CD4-positive, alpha-beta T cell treated with Interleukin-2 at 100 ng/mL for 4 hours (primary cell): ENCODE measurements around the gene NKD1.

Experiments used
- DNase-seq: peaks from one replicate; pipeline ENCODE4 v3.0.0-alpha.2; 2020; ENCODE audit warnings: low spot score

The NKD1 gene

DNA sequence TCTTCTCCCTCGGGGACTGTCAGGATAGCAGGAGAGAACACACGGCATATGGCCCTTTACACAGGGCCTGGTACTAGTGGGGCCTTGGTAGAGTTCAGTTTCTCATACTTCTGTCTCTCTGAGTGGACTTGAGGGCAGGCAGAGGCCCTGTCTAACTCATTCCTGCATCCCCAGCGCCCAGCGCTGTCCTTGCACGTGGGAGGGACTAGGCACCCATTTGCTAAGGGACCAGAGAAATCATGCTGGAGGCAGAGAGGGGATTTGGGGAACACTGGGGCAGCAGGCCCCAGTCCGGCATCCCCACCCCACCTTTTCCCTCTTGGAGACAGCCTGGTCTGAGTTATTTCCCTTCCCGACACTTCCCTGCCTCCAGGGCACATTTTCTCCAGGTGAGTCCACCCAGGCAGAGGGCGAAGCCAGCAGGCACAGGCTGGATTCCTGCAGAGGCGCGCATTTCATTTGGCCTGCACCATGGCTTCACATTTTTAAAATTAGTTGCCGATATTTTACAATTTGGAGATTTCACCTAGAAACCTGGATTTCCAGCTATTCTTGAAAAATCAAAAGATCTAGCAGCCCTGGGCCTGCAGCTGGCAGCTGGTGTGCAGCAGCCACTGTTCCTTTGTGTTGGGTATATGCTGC, 9.7 kb upstream of the NKD1 start:
- DNase-seq: no peak

DNA sequence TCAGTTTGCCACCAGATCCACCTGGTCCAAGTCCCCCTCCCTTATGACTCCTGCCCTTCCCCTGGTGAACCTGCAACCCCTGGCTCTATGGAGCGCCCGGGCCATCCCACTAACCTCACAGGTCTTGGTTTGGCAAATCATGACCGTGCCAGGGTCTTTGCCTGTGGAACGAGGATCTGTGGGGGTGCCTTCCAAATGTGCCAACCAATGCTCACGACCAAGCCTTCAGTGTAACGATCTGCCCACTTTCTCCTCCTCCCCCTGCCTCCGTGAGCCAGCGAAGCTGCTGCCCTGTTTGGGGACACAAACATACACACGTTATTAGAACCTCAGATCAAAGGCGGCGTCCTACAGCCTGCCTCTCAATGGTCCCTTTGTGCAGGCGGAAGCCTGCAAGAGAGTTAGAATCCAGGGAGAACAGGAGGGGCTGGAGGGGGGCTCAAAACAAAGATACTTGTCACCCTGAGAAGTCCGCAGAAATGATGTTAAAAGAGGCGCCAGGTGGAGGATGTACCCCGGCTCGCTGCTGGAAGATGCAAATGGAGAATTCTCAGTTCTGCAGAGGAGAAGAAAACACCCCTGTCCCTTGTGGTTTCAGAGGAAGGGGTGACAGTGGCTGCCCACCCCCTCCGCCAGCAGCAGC, 9.0 kb upstream of the NKD1 start:
- no peak for DNase-seq

DNA sequence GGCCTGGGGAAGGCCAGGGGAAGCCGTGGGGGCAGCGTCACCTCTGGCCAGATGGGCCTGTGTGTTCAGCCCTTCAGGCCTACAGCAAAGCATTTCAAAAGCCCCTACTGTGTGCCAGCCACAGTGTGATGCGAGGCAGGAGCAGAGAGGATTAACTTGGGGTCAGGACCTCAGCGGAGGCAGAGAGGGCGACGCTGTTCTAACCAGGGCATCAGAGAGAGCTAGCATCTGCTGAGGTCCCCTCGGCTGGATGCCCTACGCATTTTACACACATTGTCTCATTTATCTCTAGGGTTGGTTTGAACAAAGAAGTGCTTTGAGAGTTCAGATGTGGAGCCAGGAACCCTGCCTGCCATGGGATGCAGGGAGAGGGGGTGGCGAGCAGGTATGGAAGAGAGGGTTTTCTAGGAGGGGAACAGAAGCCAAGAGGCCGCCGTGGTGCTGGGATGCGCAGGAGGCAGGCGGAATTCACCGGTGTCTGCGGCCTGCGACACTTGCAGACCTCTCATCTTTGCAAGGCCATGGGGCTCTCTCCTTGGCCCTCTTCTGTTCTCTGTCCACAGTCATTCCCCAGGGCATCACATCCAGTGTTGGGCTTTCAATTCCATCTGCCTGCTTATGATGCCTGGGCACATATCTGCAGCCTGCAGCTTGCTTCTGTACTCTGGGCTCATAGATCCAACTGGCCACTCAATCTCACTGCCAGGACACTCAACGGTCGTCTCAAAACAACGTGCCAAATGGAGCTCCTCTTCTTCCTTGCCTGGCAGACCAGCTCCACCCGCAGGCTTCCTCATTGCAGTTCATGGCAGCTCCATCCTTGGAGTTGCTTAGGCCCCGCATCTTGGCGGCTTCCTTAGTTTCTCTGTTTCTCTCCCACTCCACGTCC, 8.1 kb upstream of the NKD1 start:
- DNase-seq: no peak

DNA sequence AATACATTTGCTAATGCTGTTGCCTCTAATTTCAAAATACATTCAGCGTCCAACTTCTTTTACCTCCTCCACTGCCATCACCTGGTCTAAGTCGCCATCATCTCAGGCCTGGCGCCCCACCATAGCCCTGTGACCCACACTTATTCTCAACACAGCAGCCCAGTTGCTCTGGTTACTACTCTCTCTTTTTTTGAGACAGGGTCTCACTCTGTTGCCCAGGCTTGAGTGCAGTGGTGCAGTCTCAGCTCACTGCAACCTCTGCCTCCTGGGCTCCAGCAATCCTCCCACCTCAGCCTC, 7.5 kb upstream of the NKD1 start:
- DNase-seq: no peak

DNA sequence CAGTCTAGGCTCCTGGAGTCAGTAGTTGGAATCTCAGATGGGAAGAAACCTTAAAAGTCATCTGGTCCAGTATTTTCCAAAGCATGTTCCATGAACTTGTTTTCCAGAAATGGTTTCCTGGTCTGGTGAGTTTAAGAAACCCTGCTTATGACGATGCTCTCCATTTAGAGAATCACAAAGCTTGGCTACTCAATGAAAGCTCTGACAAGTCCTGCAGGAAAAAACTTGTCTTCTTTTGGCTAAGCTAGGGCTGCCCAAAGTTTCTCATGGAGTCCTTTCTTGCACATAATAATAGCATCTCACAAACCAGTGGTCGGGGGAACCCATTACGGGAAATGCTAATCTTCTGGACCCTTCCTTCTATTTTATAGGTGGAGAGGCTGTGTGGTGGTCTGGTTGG, 5.5 kb upstream of the NKD1 start:
- DNase-seq: no peak

DNA sequence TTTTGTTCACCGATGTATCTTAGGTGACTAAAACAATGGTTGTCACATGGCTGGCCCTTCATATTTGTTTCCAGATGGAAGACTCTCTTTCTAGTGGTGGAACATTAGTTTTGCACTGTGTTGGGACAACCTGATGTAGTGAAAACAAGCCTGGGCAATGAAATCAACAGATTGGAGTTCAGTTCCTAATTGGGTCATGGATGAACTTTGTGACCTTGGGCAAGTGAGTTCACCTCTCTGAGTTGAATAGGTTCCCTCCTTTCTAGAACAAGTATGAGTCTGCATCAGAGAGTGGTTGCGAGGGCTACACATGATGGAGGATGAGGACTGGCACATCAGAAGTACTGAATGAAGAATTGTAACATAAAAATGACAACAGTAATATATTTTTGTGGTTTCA, 2.1 kb upstream of the NKD1 start:
- no peak for DNase-seq

DNA sequence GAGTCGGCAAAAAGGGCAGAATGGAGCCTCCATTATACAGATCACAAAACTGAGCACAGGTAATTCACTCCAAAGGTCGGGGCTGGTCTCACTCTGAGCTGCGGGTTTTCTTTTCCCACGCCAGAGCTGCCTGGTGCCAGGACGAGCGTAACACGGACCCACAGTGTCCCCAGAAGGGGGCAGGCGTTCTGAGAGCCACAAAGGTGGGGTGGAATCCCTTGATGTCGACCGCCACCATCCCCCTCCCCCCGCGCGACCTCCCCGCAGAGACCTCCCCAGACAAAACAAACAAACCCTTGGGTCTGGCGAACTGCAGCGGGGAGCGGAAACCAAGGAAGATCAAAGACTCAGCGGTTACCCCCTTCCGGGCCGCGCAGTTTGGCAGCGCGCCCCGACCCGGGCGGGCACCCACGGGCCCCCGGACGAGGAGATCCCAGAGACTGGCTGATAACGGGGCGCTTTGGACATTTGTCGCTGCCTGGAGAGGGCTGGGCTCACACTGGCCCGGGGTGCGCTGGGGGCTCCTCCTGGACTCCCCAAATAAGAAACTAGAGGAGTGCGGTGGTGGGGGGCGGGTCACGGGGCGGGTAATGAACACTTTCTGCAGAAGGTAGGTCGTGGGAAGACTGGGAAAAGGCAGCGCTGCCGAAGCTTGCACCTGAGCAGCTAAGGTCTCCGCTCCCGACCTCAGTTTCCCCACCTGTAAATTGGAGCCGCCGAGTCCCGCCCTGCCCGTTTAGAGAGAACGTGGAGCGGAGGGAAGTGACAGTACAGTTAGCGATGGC, 664 bp upstream of the NKD1 start:
- peak; percentile 88 for DNase-seq

DNA sequence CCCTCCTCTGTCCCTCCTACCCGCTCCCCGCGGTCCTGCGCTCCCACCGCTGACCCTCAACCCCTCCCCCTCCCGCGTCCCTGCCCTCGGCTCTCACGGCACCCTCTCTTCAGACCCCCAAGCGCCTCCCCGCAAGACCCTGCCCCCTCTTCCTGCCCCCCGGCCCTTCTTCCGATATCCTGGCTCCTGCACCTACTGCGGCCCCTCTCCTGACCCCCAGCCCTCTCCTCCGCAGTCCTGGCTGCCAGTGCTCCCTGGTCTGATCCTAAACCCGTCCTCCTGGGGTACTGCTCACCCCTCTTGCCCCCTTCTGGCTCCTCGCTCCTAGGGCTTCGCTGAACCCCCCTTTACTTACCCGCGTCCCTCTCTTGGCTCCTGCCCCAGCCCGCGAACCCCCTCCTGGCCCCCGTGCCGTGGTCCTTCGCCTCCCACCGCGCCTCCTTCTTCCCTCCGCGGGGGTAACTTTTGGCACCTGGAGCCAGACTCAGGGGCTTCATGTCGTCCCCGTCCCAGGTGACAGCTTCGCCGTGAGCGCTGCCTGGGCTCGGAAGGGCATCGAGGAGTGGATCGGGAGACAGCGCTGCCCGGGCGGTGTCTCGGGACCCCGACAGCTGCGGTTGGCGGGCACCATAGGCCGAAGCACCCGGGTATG, 839 bp downstream of the NKD1 start:
- DNase-seq: no peak

DNA sequence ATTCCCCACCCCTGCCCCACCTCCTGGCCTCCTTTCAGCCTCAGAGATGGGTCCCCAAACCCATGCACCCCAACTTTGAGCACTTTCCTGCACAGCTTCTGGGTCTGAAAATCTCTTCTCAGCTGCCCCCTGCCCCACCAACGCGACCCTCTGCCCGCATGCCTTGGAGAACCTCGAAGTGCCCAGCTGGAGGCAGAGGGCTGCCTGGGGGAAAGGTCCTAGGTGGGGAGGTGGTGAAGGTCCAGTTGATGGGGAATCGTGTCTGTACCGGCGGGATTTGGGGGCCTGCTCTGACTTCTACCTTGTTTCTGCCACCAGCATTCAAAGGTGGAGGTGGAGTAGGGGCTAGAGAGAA, 1.3 kb downstream of the NKD1 start:
- no peak for DNase-seq

DNA sequence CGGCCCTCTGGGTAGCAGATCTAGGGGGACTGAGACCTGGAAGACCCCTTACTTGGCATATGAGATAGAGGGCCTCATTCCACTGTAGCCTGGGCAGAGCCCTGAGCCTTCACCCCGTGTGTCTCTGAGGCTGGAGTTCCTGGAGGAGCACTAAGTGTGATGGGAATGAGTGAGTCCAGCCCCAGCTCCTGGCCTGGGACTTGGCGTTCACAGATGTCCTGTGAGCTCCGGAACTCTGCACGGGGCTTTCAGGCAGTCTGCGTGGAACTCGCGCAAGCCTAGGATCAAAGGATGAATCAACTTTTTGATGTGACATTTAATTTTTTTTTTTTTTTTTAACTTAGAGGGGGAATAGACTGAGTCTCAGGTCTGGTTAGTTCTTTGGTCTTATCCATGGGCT, 1.8 kb downstream of the NKD1 start:
- DNase-seq: no peak

DNA sequence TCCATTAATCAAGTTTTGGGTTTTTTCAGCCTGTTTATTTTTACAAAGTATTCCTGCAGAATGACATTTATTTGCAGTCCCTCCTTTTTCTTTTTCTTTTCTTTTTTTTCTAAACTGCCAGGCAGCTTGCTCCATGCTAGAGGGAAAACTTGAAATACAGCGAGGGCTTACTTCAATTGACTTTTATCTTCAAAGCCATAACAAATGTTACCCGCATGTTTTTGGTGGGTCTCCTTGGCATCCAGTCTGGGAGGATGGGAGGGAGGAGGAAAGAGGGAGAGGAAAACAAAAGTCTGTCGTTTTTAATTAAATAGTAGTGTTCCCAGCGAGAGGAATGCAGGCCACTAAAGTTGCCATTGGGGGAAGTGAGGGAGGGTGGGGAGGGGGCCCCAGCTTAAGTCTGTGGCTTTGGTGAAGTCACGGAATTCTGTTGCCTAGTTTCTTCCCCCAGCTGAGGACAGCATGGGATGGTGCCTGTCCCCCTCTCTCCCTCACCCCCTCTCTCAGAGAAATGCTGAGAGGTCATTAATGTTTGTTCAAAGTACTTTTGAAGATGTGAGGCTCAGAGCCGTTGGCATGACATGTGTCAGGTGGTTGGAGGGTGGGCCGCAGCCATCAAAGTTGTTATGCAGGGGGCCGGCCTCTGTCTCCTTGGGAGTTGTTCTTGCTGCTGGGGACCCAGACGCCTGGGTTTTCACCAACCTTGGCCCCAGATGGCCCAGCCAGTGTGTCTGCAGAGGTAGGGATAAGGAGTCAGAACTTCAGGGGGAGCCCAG, 2.9 kb downstream of the NKD1 start:
- DNase-seq: no peak

DNA sequence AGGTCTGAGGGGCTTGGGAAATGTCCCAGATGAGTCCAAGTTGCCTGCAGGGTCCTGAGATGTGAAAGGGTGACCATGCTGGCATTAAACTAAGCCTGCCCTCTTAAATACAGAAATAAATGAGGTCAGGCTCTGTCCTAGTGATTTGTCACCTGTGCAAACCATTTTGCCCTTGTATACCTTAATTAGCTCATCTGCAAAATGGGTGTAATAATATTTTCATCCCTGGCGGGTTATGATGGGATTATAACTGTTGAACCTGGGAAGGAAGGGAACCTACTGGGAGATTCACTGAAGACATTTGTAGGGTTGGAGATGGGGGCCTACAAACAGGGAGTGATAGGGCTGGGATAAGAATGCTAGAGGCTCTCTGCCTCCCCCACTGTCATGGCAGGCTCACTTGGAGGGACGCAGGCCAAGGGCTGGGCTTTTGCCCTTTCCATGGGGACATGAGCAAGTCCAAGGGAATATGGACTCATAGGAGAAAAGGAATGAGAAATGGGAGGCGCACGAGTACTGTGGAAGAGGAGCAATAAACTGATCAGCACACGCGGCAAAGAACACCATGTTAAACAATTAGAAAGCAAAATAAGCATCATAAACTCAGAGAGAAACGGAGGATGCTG, 4.4 kb downstream of the NKD1 start:
- DNase-seq: no peak

DNA sequence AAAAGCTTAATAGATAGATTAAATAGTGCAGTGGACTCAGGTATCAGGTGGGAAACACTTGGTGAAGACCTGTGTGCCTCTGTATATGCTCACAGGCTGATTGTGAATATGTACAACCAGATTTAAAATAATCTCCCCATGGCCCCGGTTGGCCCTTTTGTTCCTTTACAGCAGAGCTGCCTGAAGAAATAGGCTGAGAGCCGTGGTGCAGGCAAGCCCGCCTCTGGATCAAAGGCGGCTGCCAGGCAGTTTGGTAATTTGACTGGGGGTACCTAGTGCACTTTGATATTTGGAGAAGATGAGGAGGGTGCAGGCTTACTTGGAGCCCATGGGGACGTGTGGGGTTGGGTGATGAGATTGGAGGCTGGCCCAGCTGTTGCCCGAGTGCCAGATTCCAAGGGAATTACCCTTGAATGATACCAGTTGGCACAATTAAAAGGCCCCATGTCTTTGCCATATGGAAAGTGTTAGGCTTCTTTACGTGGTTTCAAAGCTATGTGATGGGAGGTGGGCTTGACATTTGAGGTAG, 5.0 kb downstream of the NKD1 start:
- no peak for DNase-seq

DNA sequence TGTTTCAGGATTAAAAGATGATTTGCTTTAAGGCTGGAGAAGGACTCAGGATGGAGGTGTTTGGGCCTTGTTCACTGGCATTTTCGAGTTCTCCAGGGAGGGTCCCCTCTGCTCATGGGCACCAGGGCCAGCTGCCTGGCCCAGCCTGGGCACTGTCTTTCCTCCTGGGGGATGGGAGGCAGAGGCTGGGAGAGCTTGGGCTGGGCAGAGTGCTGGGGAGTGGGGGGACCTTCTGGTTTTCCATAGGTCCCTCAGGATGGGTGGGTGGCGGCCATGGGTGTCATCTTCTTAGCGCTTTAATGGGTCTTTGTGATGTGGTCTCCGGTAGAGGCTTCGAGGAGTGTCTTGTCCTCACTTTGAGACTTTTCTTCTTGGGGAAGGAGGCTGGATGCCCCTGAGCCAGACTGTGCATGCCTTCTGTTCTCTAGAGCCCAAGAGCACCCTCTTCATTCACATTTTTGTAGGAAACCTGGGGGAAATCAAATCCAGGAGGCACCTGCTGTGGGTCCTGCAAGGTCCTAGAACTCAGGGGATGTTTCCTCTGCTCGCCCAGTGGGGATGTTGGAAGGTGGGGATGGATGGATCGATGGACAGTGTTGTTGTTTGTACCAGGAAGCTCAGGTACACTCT, 5.7 kb downstream of the NKD1 start:
- no peak for DNase-seq

DNA sequence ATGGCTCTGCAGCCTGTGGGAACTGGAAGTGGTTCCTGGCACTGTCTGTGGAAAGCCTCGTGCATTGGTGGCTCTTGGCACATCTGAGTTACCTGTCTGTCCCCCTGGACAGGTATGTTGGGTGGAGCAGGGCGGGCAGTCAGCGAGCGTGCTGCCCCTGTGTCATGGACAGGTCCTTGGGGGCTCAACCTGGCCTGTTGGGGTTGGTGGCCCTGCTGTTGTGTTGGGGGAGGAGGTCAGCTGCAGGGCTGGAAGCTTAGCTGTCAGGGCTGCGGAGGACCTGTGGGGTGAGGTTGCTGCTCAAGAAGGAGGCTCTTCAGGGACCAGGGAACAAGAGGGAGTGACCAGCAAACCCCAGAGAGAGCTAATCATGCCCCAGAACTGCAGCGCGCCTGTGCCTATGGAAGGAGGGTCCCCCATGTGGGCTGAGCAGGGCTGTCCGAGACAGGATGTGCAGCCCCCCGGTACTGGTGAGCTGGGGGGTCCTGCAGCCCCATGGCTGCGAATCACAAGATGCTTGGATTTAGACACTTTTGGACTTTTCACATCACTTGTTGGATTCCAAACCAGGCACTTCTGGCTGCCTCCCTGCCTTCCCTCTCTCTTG, 7.2 kb downstream of the NKD1 start:
- DNase-seq: no peak

DNA sequence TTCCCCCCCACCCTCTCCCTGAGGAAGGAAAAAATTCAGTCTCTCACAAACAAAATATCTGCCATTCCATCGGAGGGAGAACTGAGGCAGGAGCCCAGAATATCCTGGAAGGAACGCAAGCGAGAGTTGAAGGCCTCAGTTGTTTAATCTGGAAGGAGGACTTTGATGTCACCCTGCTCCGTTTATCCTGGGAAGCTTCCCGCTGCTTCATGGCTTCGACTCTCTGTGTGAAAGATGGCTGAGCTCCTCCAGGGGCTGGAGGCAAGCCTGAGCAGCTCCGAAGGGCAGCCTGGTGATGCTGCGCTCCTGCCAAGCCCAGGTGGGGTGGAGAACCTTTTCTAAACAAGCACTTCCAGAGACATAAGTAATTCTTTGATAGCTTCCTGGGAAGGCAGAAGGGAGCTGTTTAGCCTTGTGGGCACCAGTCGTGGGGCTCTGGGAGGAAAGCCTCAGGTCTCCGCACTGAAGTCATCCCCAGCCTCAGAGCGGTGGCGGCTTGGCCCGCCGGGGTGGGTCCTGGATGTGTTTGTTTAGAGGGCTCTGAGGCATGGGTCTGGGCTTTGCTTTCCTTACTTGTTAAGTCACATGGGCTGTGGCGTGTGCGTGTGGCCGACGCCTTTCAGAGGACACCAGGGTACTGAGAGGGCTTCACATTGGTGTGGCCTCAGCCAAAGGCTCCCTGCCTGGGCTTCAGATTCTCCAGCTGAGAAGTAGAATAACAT, 7.9 kb downstream of the NKD1 start:
- no peak for DNase-seq

DNA sequence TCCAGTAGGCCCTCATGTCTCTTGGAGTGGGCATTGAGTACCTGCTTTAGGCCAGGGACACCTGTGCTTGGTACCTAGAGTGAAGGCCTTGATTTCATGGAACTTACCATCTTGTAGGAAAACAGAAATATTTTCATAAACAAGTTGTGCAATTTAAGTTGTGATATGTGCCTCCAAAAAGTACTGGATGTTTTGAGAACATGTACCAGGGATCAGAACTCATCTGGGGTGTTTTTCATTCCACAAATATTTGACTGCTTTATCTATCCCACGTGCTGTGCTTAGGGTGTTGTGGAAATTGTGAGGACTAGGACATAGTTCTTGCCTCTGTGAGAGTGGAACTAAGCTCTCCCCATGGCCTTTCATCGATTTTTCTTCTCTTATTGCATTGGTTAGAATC, 8.8 kb downstream of the NKD1 start:
- no peak for DNase-seq

DNA sequence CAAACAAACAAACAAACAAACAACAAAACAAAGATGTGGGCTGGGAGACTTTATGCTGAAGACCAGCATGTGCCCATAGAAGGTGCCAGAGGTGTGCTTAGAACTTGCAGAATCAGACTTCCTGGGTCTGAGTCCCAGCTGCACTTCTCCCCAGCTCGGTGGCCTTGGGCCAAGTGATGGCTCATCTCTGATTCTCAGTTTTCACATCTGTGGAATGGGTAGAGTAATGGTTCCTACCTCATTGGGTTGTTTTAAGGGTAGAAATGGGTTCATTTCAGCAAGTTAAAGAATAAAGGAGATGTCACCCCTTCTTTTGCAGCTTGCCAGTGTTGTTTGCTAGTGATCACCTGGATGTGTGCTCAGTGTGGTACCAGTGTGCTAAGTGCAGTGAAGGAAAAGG, 10.7 kb downstream of the NKD1 start:
- DNase-seq: no peak

DNA sequence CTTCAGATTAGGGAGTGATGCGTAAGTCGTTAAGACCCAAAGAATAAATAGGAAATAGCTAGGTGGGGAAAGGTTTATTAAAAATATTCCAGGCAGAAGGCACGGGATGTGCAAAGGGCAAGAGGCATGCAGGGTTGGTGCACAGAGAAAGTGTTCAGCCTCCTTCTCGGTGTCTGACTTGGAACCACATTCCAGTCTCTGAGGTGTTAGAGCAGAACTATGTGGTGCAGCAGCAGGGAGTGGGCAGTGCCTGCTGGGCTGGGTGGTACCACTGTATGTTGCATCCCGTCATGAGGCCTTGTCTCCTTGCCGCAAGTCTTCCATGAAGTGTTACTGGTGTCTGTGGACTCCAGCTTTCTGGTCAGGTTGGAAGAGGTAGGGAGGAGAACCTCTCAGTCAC, 11.1 kb downstream of the NKD1 start:
- no peak for DNase-seq
